Limb (tissue), 2 donors: ENCODE data around the gene CFAP221.

Experiments used
- DNase-seq, 2 donors: peaks; one replicate each; pipeline ENCODE4 v3.0.0-alpha.2; 2016; ENCODE audit errors: extremely low spot score in 2 of 2

CFAP221 gene

DNA sequence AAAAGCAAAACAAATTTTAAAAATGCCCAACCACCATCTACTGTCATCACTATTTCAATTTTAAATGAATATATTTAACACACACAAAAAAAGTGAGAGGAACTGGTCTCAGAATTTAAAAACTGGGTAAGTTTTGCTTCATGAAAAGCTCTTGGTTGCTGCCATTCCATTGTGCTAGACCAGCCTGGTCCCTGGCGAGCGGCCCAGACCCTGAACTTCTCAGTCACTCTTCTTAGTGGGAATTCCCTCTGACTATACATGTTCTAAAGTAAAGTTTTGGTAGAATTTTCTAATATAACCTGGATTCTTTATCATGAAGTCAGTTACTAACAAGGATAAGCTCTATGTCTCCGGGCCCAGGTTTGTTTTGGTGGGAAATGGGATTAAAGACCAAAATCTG, 99.9 kb downstream of the CFAP221 start:
- no peak for DNase-seq

DNA sequence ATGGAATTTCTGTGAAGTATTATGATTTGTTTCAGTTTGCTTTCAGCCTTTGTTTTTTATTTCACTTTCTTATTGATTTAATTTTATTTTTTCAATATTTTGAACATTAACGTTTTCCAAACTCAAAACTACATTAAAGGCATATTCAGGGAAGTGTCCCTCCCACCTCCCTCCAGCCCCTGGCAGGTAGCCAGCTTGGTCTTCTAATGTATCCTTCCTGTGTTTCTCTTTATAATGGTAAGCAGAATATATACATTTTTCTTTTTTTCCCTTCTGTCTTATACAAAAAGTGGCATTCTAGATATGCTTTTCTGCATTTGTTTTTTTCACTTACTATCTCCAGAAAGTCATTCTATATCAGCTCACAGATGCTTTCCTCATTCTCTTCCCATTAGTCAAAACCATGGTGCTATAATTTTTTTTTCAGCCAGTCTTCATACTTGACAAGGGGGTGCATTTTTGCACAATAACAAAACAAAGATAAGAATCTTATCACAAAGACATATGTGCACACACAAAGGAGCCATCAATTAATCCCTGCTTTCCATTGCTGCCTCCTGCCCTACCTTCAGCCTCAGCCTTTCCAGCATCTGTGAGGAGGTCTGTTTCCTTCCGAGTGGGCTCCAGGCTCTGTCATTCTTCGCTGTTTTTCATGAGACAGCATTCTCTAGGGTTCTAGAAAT, 101.1 kb downstream of the CFAP221 start:
- DNase-seq: no peak

DNA sequence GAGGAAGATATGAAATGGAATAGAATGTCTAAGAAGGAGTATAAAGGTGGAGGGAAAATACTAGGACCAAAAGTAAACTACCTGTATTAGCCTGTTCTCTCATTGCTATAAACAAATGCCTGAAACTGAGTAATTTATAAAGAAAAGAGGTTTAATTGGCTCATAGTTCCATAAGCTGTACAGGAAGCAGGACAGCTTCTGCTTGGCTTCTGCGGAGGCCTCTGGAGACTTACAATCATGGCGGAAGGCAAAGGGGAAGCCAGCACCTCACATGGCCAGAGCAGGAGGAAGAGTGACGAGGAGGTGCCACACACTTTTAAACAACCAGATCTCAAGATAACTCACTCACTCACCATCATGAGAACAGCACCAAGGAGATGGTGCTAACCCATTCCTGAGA, 101.9 kb downstream of the CFAP221 start:
- DNase-seq: no peak

DNA sequence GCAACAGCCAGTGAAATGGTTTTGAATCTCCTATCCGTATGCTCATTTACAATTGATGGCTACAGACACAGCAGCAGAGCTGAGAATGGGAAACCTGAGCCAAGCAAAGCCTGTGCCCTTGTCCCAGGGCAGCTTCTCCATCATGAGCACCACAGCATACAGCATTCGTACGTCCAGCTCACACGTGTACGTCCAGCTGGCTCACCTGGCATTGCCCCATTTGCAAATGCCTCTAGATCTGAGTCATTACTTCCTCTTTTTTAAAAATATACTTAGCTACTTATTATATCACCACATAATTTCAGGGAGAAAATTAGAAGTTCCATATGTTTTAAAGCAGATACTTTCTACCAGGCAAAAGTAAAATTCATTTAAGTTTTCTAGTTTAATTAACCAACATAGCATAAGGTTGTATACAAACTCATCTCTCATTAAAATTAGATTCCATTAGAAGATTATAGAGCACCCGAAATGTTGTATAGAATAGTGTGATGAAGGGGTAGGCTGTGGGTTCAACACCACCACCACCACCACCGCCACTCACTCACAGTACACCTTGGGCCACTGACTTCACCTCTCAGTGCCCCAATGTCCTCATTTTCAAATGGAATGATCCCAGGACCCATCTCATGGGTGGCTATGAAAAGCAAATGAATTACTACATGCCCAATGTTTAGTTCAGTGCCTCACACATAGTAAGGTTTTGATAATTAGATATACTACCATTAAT, 103.4 kb downstream of the CFAP221 start:
- no peak for DNase-seq

DNA sequence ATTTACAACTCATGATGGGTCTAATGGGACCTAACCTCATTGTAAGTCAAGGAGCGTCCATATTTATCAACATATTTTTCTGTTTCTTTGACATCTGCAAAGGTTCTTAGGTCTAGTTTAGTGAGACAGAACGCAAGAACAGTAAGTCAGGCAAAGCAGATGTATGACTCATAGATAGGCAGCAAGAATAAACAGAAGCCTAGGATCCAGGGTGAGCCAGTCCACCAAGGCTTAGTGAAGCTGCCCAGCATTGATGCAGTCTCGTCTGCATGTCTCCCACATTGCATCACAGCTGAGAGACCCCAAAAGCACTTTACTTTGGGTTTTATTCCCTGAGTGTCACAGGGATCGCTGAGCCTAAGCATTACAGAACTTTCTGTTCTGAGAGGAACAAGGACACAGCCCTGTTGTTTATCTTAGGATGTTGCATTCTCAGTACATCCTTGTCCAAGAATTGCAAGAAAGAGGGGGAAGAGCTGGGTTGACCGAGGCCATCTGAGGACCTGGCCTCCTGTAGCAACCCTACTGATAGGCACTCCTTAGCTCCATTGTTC, 105.2 kb downstream of the CFAP221 start:
- DNase-seq: no peak

DNA sequence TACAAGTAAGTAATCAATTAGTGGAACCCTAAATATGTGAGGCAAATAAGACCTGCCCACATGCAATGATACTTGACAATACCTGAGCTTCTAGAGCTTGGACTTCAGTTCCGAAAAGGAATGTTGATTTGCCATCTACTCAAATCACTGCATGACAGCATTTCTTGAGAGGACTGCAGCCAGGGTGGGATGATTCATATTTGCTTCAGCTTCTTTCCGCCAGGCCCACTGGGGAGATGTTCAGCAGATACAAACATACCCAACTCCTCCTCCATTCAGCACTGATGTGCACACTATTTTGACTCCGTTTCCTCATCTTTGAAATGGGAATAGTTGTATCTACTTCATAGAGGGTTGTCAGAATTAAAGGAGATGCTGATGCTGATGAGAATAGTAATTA, 106.0 kb downstream of the CFAP221 start:
- DNase-seq: no peak

DNA sequence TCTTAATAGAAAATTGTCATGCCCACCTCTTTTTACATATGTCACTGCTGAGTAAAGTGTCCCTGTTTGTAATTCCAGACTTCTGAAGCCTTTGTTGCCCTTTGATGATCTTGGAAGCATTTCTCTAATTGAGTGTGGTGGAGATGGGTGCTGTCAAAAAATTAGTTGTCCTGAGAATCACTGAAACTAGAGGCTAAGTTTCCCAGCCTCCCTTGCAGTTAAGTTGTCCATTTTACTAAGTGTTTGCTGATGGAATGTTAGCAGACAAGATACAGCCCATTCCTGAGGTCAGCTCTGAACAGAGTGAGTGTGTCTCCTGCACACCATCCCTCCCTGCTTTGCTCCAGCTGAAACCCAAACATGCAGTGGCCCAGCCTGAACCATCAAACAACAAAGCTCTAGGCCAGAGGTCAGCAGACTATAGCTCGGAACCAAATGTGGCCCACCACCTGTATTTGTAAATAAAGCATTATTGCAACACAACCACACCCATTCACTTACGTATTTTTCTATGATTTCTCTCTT, 106.7 kb downstream of the CFAP221 start:
- DNase-seq: no peak

DNA sequence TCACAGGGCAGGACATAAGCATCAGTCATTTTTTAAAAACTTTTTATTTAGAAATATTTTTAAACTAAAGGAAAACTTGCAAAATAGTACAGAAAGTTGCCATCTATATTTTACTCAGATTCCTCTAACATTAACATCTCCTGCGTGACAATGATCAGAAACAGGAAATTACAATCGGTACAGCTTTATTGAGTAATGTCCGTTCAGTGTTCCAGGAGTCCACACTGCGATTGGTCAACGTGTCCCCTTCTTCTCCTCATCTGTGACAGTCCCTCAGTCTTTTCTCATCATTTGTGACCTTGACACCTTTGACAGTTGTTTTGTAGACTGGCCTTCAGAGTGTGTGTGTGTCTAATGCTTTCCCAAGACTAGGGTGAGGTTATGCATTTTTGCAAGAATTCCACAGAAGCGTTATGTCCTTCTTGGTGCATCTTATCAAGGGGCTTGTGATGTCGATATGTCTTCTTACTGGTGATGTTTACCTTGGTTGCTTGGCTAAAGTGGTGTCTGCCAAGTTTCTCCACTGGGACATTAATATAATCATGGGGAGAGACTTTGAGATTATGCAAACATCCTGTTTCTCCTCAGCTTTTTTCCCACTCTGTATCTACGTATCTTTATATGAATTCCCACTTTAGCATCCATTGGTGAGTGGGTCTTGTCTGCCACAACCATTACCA, 113.4 kb downstream of the CFAP221 start:
- no peak for DNase-seq

DNA sequence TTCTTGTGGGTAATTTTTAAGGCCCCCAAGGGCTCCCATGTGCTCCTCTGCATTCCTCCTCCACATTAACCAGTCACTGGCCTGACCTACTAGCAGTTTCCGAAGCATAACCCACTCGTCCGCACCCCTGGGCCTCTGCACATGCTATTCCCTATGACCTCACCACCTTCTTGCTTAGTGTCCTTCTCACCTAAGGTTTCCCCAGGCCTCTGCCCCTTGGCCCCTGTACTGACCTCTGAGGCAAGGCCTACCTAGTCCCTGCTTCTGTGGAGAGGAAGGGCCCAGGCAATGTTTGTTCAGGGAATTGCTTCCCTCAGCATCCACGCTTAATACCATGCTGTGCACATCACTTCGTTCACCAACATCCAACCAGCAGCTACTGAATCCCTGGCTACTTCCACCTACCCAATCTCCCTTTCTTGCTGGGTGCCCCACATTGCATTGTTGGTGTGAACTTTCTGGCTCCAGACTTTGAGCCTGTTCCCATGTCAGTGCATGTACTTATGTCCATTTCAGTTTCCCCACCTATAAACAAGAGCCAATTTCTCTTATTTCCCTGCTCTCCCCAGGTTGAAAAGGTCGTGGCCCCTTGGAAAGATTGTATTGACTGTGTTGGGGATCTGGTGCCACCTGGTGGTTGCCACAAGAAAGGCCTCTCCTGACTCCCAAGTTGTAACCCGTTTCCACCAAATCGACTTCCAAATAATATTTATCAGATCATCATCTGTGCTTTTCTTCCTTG, 115.5 kb downstream of the CFAP221 start:
- DNase-seq: peak in 1 of 2 donors; percentile 30

DNA sequence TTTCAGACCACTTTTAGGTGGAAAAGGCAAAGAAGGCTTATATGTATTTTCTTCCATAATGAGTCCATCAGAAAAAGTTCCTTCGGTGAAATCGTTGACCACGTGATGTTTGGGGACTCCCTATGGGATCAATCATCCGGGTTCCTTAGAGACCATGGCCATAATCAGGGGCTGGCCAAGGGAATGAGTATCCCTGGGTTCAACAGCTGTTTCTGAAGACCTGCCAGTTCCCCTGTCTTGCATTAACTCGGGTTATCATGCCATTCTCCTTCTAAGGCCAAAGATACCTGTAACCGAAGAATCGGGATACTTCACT, 116.1 kb downstream of the CFAP221 start:
- DNase-seq: no peak

DNA sequence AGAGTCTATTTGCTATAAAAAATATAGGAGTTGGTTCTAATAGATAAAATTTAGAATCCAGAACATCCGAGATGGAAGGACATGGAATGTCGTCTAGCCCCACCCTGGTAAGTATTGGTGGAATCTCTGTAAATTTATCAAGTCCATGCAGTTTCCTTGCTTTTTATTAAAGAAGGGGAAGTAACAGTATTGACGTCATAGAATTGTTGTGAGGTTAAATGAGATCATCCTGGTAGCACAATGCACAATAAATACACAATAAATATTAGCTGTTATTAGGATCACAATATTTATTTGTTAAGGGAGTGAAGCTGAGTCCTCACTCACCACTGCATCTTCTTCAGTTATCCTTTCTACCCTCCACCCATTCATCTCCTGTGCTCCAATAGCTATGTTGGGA, 118.0 kb downstream of the CFAP221 start:
- DNase-seq: no peak

DNA sequence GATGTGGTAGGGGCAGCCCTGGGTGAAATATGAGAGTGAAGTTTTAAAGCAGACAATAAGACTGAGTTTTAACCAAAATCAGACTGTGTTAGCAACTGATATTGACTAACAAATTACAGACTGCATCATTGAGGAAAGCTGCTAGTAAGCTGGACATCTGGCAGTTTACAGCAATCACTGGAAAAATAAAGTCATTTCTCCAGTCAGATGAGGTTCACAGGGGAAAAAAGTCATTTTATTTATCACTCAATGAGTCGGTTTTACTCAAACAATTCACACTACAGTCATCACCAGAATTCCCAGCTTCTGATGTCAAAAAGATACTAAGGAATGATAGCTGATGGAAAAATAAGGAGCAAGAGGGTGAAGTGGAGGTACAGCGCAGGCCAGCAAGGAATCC, 124.3 kb downstream of the CFAP221 start:
- DNase-seq: no peak

DNA sequence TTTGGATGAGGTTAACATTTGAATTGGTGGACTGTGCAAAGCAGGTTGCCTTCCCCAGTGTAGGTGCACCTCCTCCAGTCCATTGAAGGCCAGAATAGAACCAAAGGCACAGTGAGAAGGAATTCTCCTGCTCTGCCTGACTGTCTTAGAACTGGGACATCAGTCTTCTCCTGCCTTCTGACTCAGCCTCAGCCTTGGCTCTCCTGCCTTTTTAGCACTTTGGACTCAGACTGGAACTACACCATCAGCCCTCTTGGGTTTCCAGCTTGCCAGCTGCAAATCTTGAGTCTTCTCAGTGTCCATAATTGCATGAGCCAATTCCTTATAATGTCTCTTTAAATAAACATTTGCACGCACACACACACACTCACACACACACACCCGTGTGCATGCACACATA, 126.8 kb downstream of the CFAP221 start:
- DNase-seq: no peak

DNA sequence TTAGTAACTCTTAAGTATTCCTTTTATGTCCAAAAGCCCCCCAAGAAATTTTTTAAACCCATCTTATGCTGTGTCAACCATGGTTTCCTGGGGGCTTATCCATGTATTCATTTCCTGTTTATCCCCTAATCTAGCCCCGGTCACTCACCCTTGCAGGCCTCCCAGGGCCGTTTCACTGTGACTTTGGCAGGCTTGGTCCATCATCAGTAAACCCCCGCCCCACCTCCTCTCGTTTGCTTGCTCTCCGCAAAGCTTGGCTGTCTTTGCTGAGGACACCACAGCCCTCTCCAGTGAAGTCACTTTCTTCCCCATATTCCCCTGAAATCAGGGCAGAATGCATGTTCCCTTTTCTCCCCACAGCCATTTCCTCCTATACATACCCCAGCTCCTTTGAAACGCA, 127.5 kb downstream of the CFAP221 start:
- DNase-seq: no peak

DNA sequence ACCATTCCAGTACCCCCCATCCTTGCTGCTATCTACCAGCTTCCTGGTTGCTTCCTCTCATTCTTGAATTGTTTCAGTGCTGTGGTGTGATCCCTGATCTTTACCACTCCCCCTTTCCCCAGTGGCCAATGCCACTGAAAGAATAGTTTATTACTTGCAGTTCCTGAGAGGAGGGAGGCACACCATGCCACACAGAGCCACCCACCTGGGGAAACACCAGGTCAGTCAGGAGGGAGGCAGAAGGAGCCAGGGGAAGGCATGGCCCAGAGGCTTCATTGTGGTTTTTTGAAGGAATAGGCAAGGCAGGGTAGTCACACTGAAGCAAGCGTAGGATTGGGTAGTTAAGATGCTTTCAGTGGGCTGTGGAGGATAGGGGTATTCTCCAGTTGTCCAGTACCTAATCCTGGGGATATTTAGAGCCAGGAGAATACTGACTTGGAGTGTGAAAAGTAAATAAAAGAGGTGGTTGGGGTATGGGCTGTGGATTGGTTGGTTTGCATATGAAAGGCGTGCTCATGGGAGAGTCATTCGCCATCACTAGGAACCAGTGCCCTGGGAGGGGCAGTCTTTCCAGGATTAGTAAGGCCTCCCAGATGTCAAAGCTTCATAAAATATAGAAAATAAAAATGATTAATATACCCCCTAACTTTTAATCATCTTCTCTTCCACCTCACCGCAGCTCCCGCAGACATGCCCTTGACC, 128.1 kb downstream of the CFAP221 start:
- DNase-seq: no peak

DNA sequence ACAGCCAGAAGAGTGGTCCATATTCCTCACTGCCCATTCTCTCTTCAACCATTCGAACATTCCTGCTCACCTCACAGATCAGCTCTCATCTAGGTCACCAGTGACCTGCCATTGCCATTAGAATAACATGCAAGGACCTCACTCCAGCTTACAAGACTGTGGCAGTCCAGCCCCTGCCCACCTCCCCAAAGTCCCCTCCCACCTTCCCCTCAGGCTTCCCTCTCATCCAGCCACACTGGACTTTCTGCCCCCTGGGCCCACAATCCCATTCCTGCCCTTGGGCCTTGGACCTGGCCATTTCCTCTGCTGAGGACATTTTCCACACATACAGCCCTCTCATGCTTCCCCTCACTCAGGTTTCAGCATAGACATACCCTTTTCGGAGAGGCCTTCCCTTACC, 129.5 kb downstream of the CFAP221 start:
- no peak for DNase-seq

DNA sequence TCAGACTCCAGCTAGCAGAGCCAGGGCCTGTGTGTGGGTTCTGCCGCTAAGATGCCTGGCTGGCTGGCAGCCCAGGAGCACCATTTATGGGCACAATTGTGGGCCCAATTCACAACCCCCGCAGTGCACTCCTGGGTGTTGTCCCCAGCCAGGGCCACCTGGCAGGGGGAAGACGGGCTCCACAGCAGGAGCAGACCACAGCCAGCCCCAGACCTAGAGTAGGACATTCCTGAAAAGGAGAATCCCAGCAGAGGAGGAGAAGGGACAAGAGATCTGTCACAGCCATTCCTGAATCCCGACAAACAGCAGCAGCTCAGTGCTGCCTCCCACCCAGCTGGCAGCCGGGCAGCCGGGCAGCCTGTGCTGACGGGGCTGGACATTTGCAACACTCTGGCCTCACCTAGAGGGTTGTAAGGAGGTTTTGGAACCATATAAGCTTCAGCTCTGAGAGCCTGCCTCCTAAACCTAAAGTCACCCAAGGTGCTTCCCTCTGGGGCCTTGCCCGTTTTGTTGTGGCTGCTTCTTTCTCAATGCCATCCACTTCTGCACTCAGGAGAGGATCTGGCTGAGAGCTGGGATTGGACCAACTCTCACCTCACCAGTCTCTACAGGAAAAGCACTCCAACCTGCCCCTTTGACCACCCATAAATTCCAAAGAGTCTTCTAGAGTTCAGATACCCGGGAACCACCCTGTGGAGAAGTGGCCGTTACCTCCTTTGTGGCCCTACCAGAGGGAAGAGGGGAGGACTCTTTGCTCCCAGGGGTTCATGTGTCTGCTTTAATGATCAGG, 130.7 kb downstream of the CFAP221 start:
- DNase-seq: no peak

DNA sequence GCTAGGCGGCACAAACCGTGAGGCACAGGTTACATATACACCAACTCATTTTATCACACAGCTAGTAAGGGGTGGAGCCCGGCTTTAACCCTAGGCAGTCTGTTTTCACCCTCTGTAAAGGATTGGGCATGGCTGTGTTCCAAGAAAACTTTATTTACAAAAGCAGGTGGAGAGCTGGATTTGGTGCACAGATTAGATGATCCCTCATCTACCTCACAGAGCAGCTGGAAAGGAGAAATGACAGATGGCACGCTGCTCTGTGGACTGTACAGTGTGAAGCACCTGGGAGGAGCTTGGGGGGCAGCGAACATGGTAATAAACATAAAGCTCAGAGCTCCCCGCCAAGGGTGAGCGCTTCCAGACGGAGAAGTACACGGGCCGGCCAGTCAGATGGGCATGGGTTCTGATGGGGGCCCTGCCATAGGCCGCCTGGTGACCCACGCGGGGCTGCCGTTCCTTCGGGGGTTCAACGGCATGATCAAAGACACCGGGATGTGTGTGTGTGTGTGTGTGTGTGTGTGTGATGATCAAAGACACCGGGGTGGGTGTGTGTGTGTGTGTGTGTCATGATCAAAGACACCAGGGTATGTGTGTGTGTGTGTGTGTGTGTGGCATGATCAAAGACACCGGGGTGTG, 133.9 kb downstream of the CFAP221 start:
- DNase-seq: no peak

DNA sequence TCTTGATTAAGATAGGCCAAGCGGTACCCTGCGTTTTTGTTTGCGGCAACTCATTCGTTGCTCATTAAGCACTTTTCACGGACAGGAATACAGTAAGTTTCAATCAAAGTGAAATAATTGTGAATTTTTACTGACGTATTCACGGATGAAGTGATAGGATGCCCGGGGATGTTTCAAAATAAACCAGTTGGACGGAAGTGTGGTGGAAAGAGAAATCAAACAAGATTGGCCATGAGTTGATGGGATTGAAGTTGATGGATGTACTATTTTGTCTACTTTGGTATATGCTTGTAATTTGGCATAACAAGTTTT, 135.2 kb downstream of the CFAP221 start:
- DNase-seq: no peak

DNA sequence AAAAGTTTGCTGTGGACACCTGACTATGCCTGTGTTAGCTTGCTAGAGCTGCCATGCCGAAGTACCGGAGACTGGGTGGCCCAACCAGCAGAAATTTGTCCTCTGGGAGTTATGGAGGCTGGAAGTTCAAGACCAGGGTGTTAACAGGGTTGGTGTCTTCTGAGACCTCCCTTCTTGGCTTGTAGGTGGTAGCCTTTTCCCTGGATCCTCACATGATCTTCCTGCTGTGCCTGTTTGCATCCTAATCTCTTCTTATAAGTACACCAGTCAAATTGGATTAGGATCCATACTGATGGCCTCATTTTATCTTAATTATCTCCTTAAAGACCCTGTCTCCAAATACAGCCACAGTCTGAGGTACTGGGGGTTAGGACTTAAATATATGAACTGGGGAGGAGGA, 135.6 kb downstream of the CFAP221 start:
- DNase-seq: no peak
